NCI-H526 treated with DMSO at 0.1 percent for 48 hours (cell line): ENCODE results near the gene UQCC2.

Source experiments
- DNase-seq: peaks from one replicate; lab custom pipeline; 2025; lab: John Stamatoyannopoulos, UW

The UQCC2 gene

DNA sequence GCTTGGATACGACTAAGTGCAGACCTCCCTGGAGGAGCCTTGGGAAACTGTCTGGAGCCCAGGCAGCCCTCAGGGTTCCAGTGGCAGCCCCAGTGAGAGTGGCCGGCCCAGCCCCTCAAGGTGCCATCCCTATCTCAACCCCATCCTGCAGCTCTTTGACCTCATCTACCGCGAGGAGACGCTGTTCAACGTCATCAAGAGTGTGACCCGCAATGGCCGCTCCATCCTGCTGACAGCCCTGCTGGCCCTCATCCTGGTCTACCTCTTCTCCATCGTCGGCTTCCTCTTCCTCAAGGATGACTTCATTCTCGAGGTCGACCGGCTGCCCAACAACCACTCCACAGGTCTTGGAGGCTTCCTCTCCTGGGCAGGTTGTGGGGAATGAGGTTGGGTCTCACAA lies 20.7 kb downstream of the UQCC2 start:
- DNase-seq = no peak

GRCh38 chr6:33689879-33690278 lies 21.6 kb downstream of the UQCC2 start:
- DNase-seq = no peak

DNA sequence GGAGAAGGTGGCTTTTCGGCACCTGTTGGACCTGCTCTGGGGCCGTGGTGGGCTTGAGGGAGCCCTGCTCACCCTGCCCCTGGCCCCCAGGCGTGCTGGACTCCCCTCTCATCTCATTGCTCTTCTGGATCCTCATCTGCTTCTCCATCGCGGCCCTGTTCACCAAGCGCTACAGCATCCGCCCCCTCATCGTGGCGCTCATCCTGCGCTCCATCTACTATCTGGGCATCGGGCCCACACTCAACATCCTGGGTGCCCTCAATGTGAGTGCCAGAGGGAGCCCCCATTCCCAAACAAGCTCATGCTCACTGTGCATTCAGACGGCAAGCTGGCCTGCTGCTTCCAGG lies 22.4 kb downstream of the UQCC2 start:
- DNase-seq = no peak

DNA sequence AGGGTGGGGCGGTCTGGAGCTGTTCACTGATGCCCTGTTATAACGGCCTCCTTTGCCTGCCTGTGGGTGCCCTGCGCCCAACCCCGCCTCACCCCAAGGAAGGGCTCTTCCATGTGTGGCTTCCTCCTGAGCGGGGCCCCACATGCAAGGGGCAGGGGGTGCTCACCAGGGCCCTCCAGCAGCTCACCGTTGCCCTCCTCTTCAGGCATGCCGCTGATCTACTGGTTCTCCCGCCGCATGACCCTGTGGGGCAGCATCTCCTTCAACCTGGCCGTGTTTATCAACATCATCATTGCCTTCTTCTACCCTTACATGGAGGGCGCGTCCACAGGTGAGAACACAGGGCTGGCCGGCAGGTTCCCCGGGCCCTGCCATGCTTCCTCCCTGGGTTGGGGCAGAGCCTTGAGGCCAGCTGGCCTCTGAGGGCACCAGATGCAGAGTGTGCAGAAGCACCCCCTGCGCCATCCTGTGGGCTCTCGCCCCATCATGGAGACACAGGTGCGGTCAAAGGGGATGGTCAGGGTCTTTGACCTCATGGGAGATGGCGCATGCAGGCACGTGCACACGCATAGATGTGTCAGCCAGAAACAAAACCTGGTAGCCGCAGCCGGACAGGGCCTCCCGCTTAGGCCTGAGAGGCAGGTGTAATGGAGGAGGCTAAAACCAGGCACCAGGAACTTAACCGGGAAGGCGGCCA lies 22.9 kb downstream of the UQCC2 start:
- no peak for DNase-seq

DNA sequence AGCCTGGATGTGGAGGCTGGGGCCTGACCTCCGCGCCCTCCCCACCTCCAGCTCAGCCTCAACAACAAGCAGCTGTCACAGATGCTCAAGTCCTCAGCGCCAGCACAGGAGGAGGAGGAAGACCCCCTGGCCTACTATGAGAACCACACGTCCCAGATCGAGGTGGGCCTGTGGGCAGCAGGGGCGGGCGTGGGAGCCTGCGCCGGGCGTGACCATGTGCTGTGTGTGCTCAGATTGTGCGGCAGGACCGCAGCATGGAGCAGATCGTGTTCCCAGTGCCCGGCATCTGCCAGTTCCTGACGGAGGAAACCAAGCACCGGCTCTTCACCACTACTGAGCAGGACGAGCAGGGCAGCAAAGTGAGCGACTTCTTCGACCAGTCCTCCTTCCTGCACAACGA lies 23.5 kb downstream of the UQCC2 start:
- DNase-seq = no peak

GRCh38 chr6:33686981-33687975 lies 24.2 kb downstream of the UQCC2 start:
- DNase-seq = no peak

GRCh38 chr6:33686225-33686924 lies 25.1 kb downstream of the UQCC2 start:
- no peak for DNase-seq

- no peak for DNase-seq
These were observed 25.9 kb downstream of the UQCC2 start for GRCh38 chr6:33685411-33686224.

DNA sequence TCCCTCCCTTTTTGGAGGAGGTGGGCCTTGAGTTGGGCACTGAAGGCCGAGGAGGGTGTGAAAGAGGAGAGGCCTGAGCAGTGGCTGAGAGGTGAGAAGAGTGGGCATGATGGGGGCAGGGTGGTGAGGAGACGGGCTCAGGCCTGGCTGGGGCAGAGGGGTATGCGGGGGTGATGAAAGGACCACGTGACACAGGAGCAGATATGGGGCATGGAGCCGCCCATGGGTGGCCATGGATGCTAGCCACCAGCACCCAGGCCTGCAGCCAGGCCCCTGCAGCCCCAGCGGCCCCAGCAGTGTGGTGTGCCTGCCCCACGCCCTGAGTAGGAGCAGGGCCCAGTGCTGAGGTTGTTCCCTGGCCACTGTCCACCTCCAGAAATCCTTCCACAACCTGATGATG lies 26.5 kb downstream of the UQCC2 start:
- no peak for DNase-seq

DNA sequence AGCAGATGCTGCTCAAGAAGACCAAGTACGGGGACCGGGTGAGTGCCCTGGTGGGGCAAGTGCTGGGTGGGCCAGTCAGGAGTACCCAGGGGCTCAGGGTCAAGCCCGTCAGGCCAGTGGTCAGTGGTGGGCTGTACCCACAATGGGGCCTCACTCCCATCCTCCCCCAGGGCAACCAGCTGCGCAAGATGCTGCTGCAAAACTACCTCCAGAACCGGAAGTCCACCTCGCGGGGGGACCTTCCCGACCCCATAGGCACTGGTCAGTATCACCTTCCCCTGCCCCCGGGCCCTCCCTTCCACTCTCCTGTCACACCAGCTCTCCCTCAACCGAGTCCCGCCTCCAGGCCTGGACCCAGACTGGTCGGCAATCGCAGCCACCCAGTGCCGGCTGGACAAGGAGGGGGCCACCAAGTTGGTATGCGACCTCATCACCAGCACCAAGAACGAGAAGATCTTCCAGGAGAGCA lies 27.0 kb downstream of the UQCC2 start:
- no peak for DNase-seq

DNA sequence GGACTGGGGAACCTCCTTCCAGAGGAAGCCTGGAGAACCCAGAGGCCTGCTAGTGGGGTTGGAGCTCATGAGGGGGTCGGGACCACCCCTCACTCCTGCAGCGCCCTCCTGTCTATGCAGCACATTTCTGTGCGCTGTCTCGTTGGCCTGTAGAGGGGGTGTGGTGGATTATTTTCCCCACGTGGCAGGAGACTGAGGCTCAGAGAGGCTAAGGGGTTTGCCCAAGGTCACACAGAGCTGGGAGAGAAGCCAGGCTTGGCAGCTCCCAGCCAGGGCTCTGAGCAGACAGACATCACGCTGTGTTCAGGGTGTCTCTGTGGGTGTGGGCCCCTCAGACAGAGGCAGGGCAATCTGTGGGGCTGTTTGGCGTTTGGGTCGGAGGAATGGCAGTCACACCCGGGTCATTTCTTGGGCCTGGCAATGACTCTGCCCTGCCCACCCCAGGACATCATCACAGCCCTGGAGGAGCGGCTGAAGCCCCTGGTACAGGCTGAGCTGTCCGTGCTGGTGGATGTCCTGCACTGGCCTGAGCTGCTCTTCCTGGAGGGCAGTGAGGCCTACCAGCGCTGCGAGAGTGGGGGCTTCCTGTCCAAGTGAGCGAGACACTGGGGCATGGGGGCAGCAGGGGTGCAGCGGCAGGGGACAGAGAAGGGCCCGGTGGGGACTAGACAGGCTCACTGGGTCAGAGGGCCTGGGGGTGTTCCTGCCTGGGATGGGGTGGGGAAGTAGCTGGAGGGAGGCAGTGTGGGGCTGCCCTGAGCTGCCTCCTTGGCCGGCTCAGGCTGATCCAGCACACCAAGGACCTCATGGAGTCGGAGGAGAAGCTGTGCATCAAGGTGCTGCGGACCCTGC lies 27.7 kb downstream of the UQCC2 start:
- no peak for DNase-seq

DNA sequence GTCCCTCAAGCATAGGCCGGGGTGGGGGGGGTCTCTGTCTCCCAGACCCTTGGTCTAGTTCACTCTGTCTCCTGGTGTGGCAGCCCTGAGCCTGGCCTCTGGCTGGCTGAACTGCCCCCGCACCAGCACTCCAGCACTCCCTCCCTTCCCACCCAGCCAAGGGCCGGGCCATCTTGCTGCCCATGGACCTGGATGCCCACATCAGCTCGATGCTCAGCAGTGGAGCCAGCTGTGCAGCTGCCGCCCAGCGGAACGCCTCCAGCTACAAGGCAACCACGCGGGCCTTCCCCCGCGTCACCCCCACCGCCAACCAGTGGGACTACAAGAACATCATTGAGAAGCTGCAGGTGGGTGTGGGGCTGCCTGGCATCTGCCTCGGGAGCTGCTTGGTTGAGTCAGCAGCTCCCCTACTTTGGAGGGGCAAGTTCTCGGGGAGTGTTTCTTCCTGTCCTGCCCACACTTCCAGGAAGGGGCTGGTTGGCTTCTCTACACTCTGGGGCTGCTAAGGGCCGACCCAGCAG lies 28.4 kb downstream of the UQCC2 start:
- no peak for DNase-seq

DNA sequence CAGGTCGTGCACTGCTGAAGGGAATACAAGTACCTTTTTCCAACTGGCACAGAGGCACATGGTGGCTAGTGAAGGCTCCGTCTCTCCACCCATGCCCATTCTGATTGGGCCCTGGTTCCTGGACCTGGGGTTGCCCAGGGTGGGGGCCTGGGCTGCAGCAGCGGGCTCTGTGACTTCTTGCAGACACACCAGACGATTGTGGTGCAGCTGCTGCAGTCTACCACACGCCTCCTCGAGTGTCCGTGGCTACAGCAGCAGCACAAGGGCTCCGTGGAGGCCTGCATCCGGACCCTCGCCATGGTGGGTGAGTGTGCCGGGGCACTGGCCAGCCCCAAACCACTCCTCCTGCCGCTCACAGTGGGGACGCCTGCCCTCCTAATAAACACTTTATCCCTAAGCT lies 29.2 kb downstream of the UQCC2 start:
- DNase-seq = no peak

DNA sequence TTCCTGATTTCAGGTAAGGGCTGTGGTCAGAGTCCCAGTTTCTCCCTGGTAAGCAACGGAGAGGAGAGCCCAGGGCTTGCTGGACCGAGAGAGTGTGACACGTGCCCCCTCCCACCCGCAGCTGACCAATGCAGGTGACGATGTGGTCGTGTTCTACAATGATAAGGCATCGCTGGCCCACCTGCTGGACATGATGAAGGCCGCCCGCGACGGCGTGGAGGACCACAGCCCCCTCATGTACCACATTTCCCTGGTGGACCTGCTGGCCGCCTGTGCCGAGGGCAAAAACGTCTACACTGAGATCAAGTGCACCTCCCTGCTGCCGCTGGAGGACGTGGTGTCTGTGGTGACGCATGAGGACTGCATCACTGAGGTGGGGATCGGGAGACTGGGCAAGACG lies 31.7 kb downstream of the UQCC2 start:
- no peak for DNase-seq

GRCh38 chr6:33678932-33679490 lies 32.5 kb downstream of the UQCC2 start:
- no peak for DNase-seq

- no peak for DNase-seq
These were observed 33.1 kb downstream of the UQCC2 start for GRCh38 chr6:33678233-33678931.

DNA sequence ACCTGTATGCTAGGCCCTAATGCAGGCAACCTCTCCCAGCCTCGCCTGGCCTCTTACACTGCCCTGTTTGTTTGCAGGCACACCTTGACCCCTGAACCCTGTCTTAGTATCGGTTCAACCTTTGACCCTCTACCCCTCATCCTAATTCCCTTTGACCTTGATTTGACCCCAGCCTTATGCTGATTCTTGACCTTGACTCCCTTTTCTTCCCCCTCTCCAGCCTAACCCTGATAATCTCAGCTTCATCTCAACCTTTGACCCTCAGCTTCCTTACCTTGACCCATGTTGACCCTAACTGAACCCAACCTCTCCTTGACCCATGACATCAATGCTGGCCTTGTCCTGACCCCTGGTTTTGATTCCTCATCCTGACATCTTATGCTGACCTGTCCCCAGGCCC lies 33.8 kb downstream of the UQCC2 start:
- no peak for DNase-seq

DNA sequence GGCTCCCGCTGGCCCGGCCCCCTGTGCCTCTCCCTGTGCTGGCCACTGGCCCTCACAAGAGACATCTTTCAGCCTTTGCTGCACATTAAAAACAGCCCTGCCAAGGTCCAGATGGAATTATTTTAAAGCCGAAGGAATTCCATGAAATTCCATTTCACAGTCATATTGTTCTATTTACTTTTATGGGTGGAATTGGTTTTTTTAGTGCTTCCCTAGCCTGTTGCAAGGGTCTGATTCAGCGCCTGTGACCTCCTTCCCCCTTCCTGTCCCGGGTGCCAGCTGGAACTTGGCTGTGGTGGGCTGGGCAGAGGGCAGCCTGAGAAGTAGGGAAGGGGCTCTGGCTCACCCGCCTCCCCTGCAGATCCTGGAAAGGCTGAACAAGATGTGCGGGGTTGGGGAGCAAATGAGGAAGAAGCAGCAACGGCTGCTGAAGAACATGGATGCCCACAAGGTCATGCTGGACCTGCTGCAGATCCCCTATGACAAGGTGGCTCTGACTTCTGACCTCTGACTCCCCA lies 34.3 kb downstream of the UQCC2 start:
- DNase-seq = no peak

GRCh38 chr6:33676416-33677142 lies 34.9 kb downstream of the UQCC2 start:
- DNase-seq = no peak
